GM10847 (cell line): ENCODE results near the gene DISC1.

ENCODE experiments used
- POLR2A ChIP-seq: IDR thresholded peaks from 2 replicates; pipeline ENCODE4 v1.6.1; 2011; ENCODE audit not compliant: insufficient read length; ENCODE audit errors: extremely low read depth

The DISC1 gene

GRCh38 chr1:231799363-231799986 lies 172.9 kb downstream of the DISC1 start:
- no peak for TF ChIP-seq POLR2A

GRCh38 chr1:231800108-231800507 lies 173.5 kb downstream of the DISC1 start:
- TF ChIP-seq POLR2A, result no peak

- no peak for TF ChIP-seq POLR2A
Observed at GRCh38 chr1:231801042-231801585, 174.5 kb downstream of the DISC1 start.

GRCh38 chr1:231803353-231803752 lies 176.8 kb downstream of the DISC1 start:
- no peak for TF ChIP-seq POLR2A

- no peak for TF ChIP-seq POLR2A
Observed at GRCh38 chr1:231806623-231807495, 180.3 kb downstream of the DISC1 start.

GRCh38 chr1:231807541-231807940 lies 181.0 kb downstream of the DISC1 start:
- no peak for TF ChIP-seq POLR2A

- TF ChIP-seq POLR2A, result no peak
Observed at GRCh38 chr1:231808116-231808515, 181.5 kb downstream of the DISC1 start.

- no peak for TF ChIP-seq POLR2A
Observed at GRCh38 chr1:231808990-231809389, 182.4 kb downstream of the DISC1 start.

GRCh38 chr1:231810415-231810814 lies 183.8 kb downstream of the DISC1 start:
- no peak for TF ChIP-seq POLR2A

- TF ChIP-seq POLR2A, result no peak
Observed at GRCh38 chr1:231814021-231814420, 187.4 kb downstream of the DISC1 start.

GRCh38 chr1:231814521-231814920 lies 187.9 kb downstream of the DISC1 start:
- TF ChIP-seq POLR2A, result no peak

GRCh38 chr1:231817801-231818200 lies 191.2 kb downstream of the DISC1 start:
- TF ChIP-seq POLR2A, result no peak

- no peak for TF ChIP-seq POLR2A
Observed at GRCh38 chr1:231818337-231818736, 191.7 kb downstream of the DISC1 start.

- no peak for TF ChIP-seq POLR2A
Observed at GRCh38 chr1:231821281-231821680, 194.7 kb downstream of the DISC1 start.

- TF ChIP-seq POLR2A, result no peak
Observed at GRCh38 chr1:231822041-231822440, 195.5 kb downstream of the DISC1 start.

GRCh38 chr1:231826566-231826965 lies 200.0 kb downstream of the DISC1 start:
- TF ChIP-seq POLR2A, result no peak

- TF ChIP-seq POLR2A, result no peak
Observed at GRCh38 chr1:231827337-231828105, 200.9 kb downstream of the DISC1 start.
